HG03095 (cell line): Measurements from ENCODE around the gene PROSER3.
"Not testable (repeated sequence)": the region's sequence is repeated elsewhere in the genome, so short reads cannot be mapped to it uniquely, and the experiment has no call there.

Experiments used
- ATAC-seq: cut with Tn5 transposase; IDR thresholded peaks from one replicate; pipeline ENCODE4 v1.9.1; 2021; ENCODE audit warnings: moderate library complexity; ENCODE audit not compliant: unreplicated experiment

The PROSER3 gene

GRCh38 chr19:35789978-35790944 is 32.3 kb downstream of the PROSER3 start:
- no peak for ATAC-seq

- ATAC-seq: no peak
Observed at GRCh38 chr19:35790981-35791813, 33.2 kb downstream of the PROSER3 start.

GRCh38 chr19:35791814-35792279 is 33.9 kb downstream of the PROSER3 start:
- ATAC-seq: no peak

GRCh38 chr19:35792312-35792711 is 34.3 kb downstream of the PROSER3 start:
- no peak for ATAC-seq

GRCh38 chr19:35792888-35793287 is 34.9 kb downstream of the PROSER3 start:
- no peak for ATAC-seq

GRCh38 chr19:35793381-35794165 is 35.6 kb downstream of the PROSER3 start:
- no peak for ATAC-seq

- ATAC-seq: not testable (repeated sequence)
Observed at GRCh38 chr19:35795564-35795963, 37.6 kb downstream of the PROSER3 start.

GRCh38 chr19:35796645-35797542 is 38.9 kb downstream of the PROSER3 start:
- no peak for ATAC-seq

GRCh38 chr19:35797663-35798062 is 39.7 kb downstream of the PROSER3 start:
- no peak for ATAC-seq

GRCh38 chr19:35801828-35802227 is 43.9 kb downstream of the PROSER3 start:
- no peak for ATAC-seq

- ATAC-seq: no peak
Observed at GRCh38 chr19:35805526-35806102, 47.6 kb downstream of the PROSER3 start.

GRCh38 chr19:35806597-35806996 is 48.6 kb downstream of the PROSER3 start:
- no peak for ATAC-seq

- no peak for ATAC-seq
Observed at GRCh38 chr19:35807633-35808032, 49.7 kb downstream of the PROSER3 start.

- ATAC-seq: no peak
Observed at GRCh38 chr19:35811317-35812219, 53.6 kb downstream of the PROSER3 start.

- ATAC-seq: no peak
Observed at GRCh38 chr19:35812220-35813042, 54.5 kb downstream of the PROSER3 start, which contains the start of gene PRODH2. Gene PRODH2 (minus strand): TSS chr19:35812845. CDS start chr19:35812805, 40 bp downstream.

GRCh38 chr19:35813043-35813890 is 55.3 kb downstream of the PROSER3 start:
- no peak for ATAC-seq
